Measurements from ENCODE around the gene RNU6-1. TPM values are rescaled to one million over a fixed set of nuclear protein-coding genes. Genes with fewer than 3 reads are reported as not detected.

The RNU6-1 gene
- total and polyA plus RNA-seq, 9 donors = not detected

- Histone ChIP-seq H3K4me3 (peak overlapping the region; percentile 27), H3K4me1 (ENCODE audit: insufficient read depth) (peaks cover 16% of the 10 kb centered on the region), H3K9me3 (no peaks in the 10 kb centered on the region), H3K27ac (no peak overlapping the region), H3K36me3 (no peaks in the 10 kb centered on the region), H3K27me3 (peaks cover 12% of the 10 kb centered on the region)
- TF ChIP-seq POLR2A (IDR thresholded peaks at IDR 0.05) = no peak
- TF ChIP-seq CTCF (IDR thresholded peaks at IDR 0.05) = no peak
- TF ChIP-seq EP300 (IDR thresholded peaks at IDR 0.05) = no peak
- DNase-seq = peak in 2 of 5 donors; percentile 30
- WGBS, 3 donors = 1 to 3% (median 2%) methylated on average over 46 to 59 of the region's 59 CpGs
- intact Hi-C loops (cut with DNase I) = loop anchor here (5.0 to 10.0 kb wide), 7 partner anchors 292 to 890 kb away; partner anchors contain the start of genes C15orf61 (in 1 of the 4) and MAP2K5 (in 1 of the 4)
Measured at GRCh38 chr15:67834581-67835296, 5.1 kb downstream of the RNU6-1 start.

GRCh38 chr15:67833710-67834511 lies 5.9 kb downstream of the RNU6-1 start:
- peaks cover 19% of the 10 kb centered on the region for H3K4me1 ChIP-seq (ENCODE audit: insufficient read depth)
- intact Hi-C loops (cut with DNase I) = loop anchor here (5.0 to 10.0 kb wide), 5 partner anchors 329 to 889 kb away; no protein-coding TSS in a partner anchor
- TF ChIP-seq EP300 (IDR thresholded peaks at IDR 0.05) (no peak), CTCF (IDR thresholded peaks at IDR 0.05) (peak in 1 of 3 donors; percentile 25), POLR2A (IDR thresholded peaks at IDR 0.05) (no peak)
- H3K27me3 ChIP-seq = peaks cover 12% of the 10 kb centered on the region
- DNase-seq = peak in 2 of 5 donors; percentile 31 to 34
- H3K27ac ChIP-seq = no peak overlapping the region
- no peaks in the 10 kb centered on the region for H3K36me3 ChIP-seq
- peak overlapping the region; percentile 27 for H3K4me3 ChIP-seq
- WGBS, 3 donors = 1 to 4% (median 2%) methylated on average over 43 to 44 of the region's 44 CpGs
- no peaks in the 10 kb centered on the region for H3K9me3 ChIP-seq

GRCh38 chr15:67832897-67833709 lies 6.7 kb downstream of the RNU6-1 start:
- H3K27me3 ChIP-seq = peaks cover 13% of the 10 kb centered on the region
- H3K27ac ChIP-seq = no peak overlapping the region
- 10 to 12% (median 11%) methylated on average over 30 to 32 of the region's 32 CpGs for WGBS, 3 donors
- intact Hi-C loops (cut with DNase I) = loop anchor here (5.0 to 10.0 kb wide), 5 partner anchors 328 to 888 kb away; no protein-coding TSS in a partner anchor
- TF ChIP-seq CTCF (IDR thresholded peaks at IDR 0.05) (no peak), EP300 (IDR thresholded peaks at IDR 0.05) (no peak), POLR2A (IDR thresholded peaks at IDR 0.05) (no peak)
- H3K9me3 ChIP-seq = no peaks in the 10 kb centered on the region
- peaks cover 20% of the 10 kb centered on the region for H3K4me1 ChIP-seq (ENCODE audit: insufficient read depth)
- H3K36me3 ChIP-seq = no peaks in the 10 kb centered on the region
- no peak for DNase-seq
- no peak overlapping the region for H3K4me3 ChIP-seq

- intact Hi-C loops (cut with DNase I) = loop anchor here (5.0 to 10.0 kb wide), 5 partner anchors 327 to 887 kb away; no protein-coding TSS in a partner anchor
- Histone ChIP-seq H3K4me3 (no peak overlapping the region), H3K27me3 (peaks cover 21% of the 10 kb centered on the region), H3K36me3 (no peaks in the 10 kb centered on the region), H3K4me1 (ENCODE audit: insufficient read depth) (peaks cover 20% of the 10 kb centered on the region), H3K27ac (no peak overlapping the region), H3K9me3 (no peaks in the 10 kb centered on the region)
- no peak for TF ChIP-seq CTCF (IDR thresholded peaks at IDR 0.05)
- TF ChIP-seq EP300 (IDR thresholded peaks at IDR 0.05) = no peak
- no peak for TF ChIP-seq POLR2A (IDR thresholded peaks at IDR 0.05)
- no peak for DNase-seq
- 25 to 34% (median 25%) methylated on average over 9 of the region's 9 CpGs for WGBS, 3 donors
Measured at GRCh38 chr15:67832031-67832551, 7.8 kb downstream of the RNU6-1 start.

All from ovary (tissue), 9 donors.